COLO829 (cell line): ENCODE measurements around the gene MRPL14.

Experiments
- DNase-seq: peaks from one replicate; pipeline ENCODE4 v3.0.0; 2012; ENCODE audit warnings: low spot score

MRPL14 gene

GRCh38 chr6:44127186-44128019 is at the start of gene MRPL14, which contains the start of gene TMEM63B:
TSS of gene MRPL14 (minus strand) at chr6:44127452. CDS start at chr6:44116611, 10,841 bp downstream.
TSS of gene TMEM63B (plus strand) at chr6:44127554. CDS start at chr6:44134585, 7,031 bp downstream.
- peak; percentile 99 for DNase-seq

- DNase-seq: no peak
Observed at GRCh38 chr6:44176130-44176761, 49.0 kb upstream of the MRPL14 start.

GRCh38 chr6:44172731-44173500 is 45.7 kb upstream of the MRPL14 start:
- peak; percentile 95 for DNase-seq

GRCh38 chr6:44171899-44172546 is 44.8 kb upstream of the MRPL14 start:
- no peak for DNase-seq

GRCh38 chr6:44169886-44170570 is 42.8 kb upstream of the MRPL14 start:
- no peak for DNase-seq

GRCh38 chr6:44169154-44169553 is 41.9 kb upstream of the MRPL14 start:
- DNase-seq: no peak

GRCh38 chr6:44167567-44167966 is 40.3 kb upstream of the MRPL14 start:
- no peak for DNase-seq

- DNase-seq: no peak
Observed at GRCh38 chr6:44166591-44167184, 39.4 kb upstream of the MRPL14 start.

- DNase-seq: no peak
Observed at GRCh38 chr6:44166116-44166515, 38.9 kb upstream of the MRPL14 start.

- DNase-seq: no peak
Observed at GRCh38 chr6:44162876-44163625, 35.8 kb upstream of the MRPL14 start.

GRCh38 chr6:44161997-44162338 is 34.7 kb upstream of the MRPL14 start:
- DNase-seq: no peak

- DNase-seq: no peak
Observed at GRCh38 chr6:44158770-44159228, 31.5 kb upstream of the MRPL14 start, which contains the start of gene CAPN11. TSS of gene CAPN11 (plus strand) at chr6:44158820. CDS start at chr6:44158849, 29 bp downstream.

GRCh38 chr6:44157152-44157521 is 29.9 kb upstream of the MRPL14 start:
- no peak for DNase-seq

GRCh38 chr6:44156494-44157151 is 29.4 kb upstream of the MRPL14 start:
- no peak for DNase-seq

GRCh38 chr6:44154067-44154466 is 26.8 kb upstream of the MRPL14 start:
- no peak for DNase-seq

- no peak for DNase-seq
Observed at GRCh38 chr6:44152533-44152932, 25.3 kb upstream of the MRPL14 start.

- DNase-seq: no peak
Observed at GRCh38 chr6:44152109-44152461, 24.8 kb upstream of the MRPL14 start.

- DNase-seq: peak; percentile 68
Observed at GRCh38 chr6:44151348-44152108, 24.3 kb upstream of the MRPL14 start.

- no peak for DNase-seq
Observed at GRCh38 chr6:44150317-44150917, 23.2 kb upstream of the MRPL14 start.
